Measurements from ENCODE around the gene CLCN2.

CLCN2 gene

DNA sequence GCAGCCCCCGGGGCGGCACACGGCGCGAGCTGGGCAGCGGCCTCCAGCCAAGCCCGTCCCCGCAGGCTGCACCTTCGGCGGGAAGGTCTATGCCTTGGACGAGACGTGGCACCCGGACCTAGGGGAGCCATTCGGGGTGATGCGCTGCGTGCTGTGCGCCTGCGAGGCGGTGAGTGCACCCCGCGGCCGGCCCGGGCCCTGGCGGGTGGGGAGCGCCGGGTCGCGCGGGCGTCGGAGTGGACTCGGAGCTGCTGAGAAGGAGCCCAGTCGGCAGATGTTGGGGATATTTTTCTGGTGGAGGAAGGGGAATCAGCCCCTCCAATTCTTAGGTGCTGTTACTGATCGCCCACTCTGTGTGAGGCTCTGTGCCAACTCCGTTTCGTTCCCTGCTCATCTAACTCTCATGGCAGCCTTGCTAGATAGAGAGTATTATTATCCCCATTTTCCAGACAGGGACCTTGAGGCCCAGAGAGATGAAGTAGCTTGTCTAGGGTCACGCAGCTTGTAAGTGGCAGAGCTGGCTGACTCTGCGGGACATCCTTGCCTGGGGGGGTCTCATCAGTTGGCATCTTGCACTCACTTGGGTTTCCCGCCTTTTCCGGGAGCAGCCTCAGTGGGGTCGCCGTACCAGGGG lies 19.3 kb upstream of the CLCN2 start:
- no peak for DNase-seq

DNA sequence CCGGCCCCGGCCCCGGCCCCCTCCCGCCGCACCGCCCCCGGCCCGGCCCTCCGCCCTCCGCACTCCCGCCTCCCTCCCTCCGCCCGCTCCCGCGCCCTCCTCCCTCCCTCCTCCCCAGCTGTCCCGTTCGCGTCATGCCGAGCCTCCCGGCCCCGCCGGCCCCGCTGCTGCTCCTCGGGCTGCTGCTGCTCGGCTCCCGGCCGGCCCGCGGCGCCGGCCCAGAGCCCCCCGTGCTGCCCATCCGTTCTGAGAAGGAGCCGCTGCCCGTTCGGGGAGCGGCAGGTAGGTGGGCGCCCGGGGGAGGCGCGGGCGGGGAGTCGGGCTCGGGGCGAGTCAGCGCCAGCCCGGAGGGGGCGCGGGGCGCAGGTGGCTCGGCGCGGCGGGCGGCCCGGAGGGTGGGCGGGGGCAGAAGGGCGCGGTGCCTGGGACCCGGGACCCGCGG lies 18.8 kb upstream of the CLCN2 start:
- DNase-seq: peak; percentile 15 to 48

DNA sequence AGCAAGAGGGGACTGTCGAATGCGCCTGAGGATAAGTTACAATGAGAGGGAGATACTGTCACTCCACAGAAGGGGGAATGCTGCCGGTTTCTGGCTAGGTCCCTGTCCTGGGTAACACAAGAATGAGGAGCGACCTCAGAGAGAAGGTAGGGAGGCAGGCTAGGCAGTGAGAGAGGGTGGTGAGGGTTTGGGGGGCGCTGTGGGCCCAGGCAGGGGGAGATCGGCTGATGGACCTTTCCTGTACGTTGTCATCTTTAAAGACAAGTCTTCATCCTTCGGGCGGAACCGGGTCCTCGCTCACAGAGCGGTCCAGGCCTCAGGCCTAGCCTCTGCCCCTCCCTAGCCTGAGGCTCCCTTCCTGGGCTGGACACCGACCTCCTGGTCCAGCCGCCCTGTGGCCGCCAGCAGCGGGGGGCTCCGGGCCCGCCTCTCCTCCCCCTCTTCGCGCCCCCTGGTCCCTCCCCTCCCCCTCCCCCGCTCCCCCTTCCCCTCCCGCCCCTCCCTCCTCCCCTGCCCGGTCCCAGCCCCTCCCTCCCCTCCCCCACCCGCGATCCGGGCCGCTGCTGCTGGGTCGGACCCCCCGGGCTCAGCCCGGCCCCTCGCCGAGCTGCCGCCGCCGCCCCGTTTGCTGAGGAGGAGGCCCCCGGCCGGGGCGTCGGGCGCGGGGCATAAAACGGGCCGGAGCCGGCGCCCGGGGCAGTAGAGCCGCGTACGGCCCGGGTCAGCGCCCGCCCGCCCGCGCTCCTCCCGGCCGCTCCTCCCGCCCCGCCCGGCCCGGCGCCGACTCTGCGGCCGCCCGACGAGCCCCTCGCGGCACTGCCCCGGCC lies 18.2 kb upstream of the CLCN2 start, which contains the start of gene CHRD:
Gene CHRD, plus strand, starts transcription at position 697 of the 827 bp plus-strand sequence. CDS start 265 bp downstream, outside the sequence.
- DNase-seq: no peak

DNA sequence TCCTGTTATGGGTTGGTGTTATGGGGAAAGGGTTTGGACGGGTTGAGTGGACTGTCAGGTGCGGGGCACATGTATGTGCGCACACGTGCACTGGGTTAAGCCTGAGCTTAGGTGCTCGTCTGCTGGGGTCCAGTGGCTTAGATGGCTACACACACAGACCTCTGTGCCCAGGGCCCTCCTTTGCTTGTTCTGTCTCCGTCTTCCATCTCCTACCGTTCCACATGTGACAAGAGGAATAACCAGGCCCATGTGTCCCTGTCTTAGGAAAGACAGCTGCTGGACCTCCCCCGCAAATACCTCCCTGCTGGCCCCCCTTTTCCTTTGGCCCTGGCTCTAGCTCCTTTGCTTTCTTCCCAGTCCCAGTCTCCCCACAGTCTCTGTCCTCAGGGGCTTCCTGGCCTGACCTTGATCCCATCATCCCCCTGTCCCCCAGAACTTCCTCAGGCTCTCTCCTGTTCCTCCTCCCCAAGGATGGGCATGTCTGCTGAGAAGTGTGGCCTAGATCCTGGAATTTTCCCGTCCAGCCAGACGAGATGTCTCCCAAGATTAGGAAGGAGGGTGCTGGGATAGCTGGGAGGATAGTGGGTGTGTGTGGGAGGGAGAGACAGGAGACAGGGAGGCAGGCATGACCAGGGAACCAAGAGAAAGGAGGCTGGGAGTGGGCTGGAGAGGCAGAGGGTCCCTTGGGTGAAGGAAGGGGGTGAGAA lies 17.4 kb upstream of the CLCN2 start:
- no peak for DNase-seq

DNA sequence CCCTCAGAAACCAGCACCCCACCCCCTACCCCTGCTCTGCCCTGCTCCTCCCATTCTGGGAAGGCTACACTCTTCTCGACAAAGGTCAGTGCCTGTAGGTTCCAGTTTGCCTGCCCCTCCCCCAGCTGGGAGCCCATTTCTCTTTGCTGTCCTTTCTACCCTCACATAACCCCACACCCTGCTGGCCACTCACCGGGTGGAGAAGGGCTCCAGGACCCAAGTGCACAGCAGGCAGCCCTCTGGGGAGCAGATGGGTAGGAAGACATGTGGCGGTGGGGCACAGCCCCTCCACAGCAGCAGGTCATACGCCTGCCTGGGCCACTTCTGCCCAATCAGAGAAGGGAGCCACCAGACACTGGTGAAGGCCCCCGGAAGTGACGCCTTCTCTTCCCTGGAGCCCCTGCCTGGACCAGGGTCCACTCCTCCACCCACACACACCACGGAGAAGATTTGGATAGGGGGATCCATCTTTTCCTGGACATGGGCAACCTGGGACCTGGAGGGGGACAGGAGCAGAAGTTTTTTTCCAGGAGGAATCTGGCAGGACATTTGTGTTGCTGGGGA lies 16.6 kb upstream of the CLCN2 start, which contains the start of gene THPO:
Gene THPO, minus strand, starts transcription at position 326 of the 564 bp plus-strand sequence. CDS start 1,948 bp downstream, outside the sequence.
- no peak for DNase-seq

DNA sequence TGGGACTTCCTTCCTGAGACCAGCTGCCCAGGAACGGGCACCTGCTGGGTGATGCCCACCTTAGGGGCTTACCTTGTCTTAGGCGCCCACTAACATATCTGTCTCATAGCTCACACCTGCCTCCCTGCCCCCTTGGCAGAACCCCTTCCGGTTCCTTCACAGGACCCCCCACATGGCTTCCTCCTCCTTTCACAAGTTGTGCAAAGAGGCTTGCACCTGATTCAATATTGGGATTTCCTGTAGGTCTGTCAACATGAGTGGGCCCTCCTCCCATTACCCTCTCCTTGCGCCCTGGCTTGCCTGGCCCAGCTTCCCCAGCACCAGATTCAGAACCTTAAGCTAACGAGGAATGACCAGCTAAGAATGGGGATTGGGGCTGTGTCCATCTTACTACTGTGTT lies 16.0 kb upstream of the CLCN2 start:
- no peak for DNase-seq

DNA sequence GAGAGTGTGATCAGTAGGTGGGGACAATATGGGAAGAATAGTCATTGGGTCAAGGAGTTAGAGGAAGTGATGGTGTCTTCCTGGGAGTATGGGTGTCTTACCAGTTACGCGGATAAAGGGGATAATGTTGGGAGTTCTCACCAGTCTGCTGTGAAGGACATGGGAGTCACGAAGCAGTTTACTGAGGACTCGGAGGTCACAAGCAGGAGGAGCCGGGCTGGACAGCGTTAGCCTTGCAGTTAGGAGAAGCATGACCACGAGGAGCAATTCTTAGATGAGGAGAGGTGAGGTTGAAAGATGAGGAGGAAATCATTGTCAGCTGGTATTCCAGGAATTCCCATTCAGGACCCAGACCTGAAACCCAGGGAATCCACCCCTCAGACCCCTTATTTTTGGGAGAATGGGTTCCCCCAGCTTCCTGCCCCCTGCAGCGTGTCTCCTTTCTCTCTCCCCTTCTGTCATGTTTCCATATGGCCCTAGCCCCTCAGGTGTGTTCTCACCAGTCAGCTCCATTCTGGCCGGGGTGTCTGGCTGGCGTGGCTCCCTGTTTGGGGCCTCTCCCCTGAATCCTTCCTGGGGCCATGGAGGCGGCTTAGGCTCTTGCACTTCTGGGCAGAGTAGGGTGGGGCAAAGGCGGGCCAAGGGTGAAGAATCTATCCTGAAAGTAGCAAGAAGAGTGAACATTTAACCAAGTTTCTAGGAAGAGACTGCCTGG lies 14.5 kb upstream of the CLCN2 start:
- no peak for DNase-seq

DNA sequence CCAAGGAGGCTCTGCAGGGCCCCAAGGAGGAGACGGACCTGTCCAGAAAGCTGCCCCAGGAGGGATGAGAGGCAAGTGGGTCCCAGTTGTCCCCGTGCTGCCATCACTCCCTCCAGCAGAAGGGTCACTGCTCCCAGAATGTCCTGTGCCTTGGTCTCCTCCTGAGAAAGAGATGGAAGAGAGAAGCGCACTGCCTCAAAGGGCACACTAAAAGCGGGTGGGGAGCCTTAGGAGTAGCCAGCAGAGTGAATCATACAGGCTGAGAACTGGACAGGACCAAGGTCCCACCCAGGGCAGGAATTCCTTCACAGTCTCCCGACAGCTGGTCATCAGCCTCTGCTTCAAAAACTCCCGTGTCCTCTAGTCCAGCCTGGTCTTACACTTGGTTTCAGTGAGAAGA lies 12.0 kb upstream of the CLCN2 start:
- DNase-seq: no peak

DNA sequence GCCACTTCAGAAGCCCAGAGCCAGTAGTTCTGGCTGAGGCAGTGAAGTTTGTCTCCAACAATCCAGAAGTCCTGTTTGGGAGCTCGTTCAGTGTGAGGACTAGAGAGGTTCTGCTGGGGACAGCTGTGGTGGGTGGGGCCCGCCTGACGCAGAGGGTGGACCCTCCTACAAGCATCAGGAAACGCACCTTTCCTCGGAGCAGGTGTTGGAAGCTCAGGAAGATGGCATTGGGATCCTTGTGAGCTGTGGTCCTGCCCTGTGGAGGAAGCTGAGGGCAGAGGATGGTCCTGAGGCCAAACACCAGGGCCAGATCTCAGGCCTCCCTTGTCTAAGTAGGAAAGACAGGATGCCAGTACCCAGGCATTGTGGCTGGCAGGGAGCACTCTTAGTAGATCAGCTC lies 11.5 kb upstream of the CLCN2 start:
- no peak for DNase-seq

DNA sequence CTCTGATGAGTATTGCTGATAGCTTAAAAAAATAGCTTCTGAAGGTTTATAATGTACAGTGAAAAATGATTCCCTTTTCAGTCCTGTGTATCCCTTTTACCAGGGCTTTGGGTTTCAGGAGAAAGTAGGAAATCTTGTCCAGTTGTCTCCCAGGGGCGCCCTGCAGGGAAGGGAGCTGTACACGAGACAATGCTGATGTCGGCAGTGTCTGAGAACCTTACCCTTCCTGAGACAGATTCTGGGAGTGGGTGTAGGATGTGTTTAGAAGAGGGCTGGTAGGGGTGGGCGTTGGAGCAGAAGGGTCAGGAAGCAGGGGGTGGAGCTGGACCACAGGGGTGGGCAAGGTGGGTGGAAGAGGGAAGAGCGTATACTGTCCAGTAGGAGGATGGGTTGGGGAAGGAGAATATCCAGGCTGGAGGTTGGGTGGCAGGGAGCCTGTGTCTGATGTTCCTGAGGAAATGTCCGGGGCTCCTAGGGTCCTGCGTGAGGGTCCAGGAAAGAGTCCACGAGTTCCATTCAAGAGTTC lies 11.0 kb upstream of the CLCN2 start:
- no peak for DNase-seq

DNA sequence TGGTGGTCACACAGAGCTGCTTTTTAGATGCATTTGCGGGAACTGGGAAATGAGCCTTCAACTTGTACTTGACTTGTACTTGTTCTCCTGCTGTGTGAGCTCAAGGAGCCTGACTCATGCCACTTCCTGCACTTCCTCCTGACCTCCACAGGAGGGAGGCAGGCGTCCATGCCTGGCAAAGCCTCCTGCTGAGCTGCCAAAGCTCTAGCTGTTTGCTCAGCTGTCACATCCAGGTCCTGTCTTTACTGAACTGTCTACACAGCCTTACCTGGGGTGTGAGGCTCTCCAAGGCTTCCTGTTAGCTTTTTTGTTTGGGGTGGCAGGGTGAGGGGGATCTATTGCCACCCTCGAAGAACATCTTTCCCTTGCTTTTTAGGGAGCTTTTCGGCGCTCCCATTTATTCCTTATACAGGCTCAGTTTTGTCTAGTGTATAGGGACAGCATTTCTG lies 10.2 kb upstream of the CLCN2 start:
- DNase-seq: peak; percentile 71 to 91

DNA sequence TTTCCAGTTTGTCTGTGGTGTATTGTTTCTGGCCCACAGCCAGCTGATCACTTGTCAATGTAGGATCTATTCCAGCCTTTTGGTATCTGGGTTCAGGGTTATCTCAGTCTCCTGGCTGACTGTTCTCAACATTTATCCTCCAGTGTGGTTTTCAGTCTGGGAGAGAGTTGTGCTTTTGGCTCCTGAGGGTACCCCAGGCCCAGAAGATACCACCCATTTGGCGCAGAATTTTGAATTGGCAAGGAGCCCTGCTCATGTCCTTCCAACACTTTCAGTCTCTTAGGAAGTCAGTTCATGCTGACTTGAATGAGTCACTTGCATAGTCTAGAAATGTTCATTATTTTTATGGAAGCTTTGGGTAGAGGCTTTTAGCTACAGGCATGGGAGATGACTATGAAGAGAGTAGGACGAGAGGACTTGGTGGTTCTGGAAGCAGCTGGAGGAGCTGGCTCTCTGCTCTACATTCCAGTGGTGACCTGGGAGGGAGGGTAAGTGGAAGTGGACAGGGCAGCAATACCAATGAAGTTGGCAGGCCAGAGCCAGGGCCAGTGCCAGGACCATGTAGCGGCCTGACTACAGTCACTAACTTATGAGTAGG lies 7.3 kb upstream of the CLCN2 start:
- no peak for DNase-seq

DNA sequence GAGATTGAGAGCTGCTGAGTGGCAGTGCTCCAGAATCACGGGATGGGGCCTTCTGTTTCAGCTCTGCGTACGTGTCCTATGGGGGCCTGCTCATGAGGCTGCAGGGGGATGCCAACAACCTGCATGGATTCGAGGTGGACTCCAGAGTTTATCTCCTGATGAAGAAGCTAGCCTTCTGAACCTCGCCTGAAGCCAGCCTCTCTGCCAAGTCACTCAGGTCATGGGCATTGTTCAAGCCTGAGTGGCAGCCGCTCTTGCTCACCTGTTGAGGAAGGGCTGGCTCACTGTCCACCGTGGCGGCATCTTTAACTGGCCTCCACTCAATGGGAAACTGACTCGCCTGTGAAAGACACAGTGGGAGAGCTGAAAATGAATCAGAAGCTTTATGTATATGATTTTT lies 6.7 kb upstream of the CLCN2 start:
- DNase-seq: no peak

DNA sequence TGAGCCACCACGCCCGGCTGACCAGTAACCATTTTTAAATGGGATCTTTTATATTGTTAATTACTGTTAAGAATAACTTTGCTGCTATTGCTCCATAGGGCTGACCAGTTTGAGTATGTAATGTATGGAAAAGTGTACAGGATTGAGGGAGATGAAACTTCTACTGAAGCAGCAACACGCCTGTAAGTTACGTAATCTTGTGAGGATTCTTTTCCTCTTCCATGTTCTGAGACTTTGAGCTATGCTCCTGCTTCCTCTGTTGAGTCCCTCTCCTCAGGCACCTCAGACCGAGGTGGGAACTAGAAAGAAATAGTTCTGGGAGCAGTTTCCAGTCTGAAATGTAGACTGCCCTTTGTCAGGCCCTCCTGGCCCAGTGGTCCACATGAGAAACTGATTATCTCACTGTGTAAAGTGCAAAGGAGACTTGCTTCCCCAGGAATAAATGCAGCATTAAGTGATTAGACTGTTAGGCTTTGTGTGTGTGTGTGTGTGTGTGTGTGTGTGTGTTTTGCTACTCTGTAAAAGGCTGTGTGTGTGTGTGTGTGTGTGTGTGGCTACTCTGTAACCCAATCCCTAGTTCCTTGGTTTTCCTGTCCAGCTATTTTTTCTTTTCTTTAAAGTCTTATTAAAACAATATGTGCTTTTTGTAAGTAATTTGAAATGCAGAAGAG lies 5.3 kb upstream of the CLCN2 start:
- DNase-seq: no peak

DNA sequence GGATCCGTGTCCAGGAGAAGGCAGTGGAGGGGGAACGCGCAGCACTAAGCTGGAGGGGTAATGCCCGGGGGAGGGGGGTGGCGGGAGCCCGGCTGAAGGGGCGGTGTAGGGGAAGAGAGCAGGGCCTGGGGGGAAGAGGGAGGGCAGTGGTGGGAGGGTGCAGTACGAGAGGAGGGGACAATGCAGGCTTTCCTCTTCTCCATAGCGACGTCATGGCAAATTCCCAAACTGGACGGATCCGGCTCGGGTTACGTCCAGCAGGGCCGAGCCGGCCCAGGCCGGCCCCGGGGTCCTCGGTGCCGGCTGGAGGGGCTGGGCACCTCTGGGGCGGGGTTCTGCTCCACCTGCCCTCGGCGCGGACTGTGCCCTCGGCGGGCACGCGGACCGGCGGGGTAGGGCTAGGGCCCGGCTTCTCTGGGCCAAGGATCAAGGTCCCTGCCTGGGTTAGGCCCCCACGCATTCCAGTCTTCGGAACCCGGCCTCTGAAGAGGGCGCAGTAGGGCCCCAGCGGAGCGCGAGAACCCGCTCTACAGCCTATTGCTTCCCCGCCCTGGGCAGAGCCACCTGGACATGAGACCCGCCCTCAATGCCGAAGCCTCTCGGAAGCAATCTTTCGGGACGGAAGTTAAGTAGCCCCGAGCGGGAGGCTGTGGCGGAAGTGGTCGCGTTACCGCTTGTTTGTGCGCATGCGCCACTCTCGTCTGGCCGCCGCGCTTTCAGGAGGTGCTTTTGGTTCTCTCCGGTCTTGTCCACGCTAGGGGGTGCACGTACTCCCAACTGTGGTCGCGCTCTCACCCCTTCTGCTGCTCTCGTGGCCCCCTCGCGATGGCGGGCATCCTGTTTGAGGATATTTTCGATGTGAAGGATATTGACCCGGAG lies 1.5 kb upstream of the CLCN2 start:
- peak; percentile 96 to 99 for DNase-seq

DNA sequence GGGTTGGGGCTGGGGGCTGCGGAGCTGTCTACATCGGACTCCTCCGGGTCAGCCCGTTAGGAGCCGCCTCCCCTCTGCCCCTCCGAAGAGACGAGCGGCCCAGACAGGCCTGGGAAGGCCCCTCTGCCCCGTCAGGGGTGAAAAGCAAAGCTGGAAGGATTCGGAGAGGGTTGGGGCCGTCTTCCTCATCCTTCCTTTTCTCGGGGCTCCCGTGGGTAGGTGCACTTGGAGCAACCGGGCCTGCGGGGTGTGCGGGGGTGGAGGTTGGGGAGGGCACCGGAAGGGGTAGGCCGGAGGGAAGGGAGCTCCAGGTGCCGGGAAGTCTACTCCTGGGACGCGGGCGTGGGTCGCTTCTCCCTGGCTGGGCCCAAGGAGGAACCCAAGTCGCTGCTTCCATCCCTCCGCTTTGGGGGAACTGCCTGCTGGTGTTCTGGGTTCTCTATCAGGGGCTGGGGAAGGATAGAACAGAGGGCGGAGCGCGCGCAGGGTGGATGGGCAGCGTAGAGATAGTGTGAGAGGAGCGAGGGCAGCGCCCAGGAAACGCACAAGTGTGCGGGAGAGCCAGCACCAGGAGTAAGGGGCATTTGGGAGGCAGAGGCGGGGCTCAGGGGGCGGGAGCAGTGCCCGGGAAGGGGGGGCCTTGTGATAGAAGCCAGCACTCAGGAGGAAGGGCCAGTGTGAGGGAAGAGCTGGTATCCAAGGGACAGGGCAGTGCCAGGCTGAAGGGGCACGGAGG lies 695 bp upstream of the CLCN2 start:
- DNase-seq: peak; percentile 66 to 76

DNA sequence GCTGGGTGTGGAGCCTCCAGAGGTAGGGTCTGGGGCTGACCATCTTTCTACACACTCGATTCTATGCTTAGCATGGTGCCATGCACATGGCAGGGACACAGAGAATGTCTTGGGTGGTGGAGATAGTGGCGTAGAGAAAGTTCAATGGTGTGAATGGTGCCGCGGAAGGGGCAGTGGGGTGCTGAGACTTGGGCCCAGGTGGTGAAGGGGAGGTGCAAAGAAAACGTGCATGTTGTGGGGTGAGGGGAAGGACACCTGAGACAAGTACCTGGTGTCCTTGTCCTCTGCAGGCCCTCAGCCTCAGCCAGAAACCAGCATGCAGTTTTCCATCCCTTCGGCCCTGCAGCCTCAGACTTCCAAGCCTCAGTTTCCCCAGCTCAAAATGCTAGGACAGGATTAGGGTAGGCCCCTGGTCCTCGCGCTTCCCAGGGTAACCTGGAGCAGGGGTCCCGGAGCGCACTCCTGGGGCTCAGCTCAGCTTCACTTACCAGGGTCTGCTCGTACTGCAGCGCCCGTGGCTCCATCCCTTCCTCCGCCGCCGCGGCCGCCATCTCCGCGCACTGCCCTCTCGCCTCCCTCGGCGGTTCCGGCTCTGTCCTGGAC lies 375 bp downstream of the CLCN2 start:
- DNase-seq: peak in 1 of 2 experiments; percentile 53

DNA sequence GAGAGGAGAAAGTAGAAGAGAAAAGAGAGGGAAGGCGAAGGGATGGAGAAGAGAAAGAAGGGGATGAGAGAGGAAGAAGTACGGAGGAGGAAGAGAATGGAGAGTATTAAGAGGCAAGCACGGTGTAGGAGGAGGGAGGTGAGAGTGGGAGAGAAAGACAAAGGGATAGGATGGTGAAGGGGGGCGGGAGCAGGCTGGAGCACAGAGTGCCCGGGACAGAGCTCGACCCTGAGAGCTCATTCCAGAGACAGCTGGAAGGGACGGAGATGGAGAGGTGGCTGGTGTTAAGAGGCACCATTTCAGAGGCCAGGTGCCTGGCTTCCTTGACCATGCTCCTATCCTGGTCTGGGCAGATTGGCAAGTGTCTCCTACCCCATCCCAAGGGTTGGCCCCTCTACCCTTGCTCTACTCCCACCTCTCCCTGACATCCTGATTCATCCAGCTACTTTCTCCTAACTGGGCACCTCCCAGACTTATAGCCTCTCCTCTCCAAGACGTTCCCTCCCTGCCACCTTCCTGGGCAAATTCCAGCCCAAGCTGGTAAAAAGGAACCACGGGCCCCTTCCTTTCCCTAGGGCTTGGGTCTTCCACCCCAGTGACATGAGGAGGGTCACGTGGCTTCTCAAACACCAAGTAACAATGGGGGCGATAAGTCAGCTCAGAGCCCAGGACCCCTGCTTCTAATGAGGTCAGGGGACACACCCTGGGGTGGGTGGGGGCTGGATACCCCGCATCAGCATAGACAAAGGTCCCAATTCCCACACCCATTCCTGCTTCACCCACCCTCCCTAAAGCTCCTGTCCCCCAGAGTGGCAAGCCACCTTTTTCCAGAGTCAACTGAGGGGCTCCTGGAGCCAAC lies 1.1 kb downstream of the CLCN2 start:
- DNase-seq: no peak

Data from NCI-H526 (cell line).